NCI-H2196 (cell line): Measurements from ENCODE around the gene IRF4.

Experiments used
- DNase-seq: peaks from one replicate; lab custom pipeline; 2025; ENCODE audit not compliant: unreplicated experiment; lab: John Stamatoyannopoulos, UW

The IRF4 gene

DNA sequence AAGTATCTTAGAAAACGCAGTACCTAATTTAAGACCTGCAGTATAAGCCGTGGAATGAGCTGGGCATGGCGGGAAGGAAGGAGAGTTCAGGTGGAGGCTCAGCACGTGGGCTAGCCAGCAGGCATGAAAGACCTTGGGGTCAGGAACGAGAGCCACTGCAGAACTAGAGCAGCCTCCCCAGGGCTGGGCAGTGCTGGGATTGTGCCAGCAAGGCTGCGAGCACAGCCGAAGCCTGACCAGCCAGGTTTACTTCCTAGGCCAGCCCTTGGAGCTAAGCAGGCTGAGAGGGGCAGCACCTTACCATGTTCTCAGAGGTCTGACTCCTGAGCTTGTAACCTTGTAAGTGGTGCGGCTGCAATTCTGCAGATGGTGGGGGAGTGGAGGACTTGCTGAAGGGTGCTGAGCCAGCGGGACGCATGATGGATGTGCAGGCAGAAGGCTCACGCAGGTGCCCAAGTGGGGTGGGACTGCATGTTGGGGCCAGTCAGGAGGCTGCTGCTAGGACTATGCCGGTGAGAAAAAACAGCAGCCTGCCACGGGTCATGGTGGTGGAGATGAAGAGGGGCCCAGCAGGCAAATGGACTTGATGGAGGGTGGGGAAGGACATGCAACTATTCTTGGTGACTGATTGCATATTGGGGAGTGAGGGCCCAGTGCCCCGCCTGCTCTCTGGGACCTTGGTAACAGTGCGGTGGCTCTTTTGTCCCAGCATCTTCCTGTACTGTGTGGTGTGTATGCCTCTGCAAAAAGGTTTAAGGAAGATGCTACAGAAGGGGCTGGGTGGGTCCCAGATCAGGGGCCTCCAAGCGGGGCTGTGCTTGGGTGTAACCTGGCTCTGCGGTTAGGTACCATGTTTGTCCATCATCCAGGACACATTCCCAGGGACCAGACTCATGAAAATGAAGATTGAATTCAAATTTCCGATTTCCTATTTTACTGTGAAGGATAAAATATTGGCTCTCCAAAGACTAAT lies 37.6 kb upstream of the IRF4 start:
- no peak for DNase-seq

DNA sequence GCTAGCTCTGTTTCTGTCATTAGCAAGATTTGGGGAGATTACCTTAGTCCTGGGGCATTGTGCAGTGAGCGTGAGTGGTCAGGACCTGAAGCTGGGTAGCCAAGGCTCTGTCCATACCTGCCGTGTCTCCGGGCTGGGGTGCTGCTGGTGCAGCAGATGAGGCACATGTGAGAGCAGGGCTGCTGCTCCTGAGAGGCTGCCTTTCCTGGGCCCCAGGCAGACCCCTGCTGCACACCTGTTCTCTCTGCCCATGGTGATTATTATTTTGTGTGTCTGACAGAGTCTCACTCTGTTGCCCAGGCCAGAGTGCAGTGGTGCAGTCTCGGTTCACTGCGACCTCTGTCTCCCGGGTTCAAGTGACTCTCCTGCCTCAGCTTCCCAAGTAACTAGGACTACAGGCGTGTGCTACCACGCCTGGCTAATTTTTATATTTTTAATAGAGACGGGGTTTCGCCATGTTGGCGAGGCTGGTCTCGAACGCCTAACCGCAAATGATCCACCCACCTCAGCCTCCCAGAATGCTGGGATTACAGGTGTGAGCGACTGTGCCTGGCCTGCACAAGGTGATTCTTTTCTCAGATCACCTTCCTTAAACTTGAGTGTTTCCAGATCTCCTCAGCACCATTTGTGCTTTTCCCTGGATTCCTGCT lies 36.8 kb upstream of the IRF4 start:
- DNase-seq = no peak

DNA sequence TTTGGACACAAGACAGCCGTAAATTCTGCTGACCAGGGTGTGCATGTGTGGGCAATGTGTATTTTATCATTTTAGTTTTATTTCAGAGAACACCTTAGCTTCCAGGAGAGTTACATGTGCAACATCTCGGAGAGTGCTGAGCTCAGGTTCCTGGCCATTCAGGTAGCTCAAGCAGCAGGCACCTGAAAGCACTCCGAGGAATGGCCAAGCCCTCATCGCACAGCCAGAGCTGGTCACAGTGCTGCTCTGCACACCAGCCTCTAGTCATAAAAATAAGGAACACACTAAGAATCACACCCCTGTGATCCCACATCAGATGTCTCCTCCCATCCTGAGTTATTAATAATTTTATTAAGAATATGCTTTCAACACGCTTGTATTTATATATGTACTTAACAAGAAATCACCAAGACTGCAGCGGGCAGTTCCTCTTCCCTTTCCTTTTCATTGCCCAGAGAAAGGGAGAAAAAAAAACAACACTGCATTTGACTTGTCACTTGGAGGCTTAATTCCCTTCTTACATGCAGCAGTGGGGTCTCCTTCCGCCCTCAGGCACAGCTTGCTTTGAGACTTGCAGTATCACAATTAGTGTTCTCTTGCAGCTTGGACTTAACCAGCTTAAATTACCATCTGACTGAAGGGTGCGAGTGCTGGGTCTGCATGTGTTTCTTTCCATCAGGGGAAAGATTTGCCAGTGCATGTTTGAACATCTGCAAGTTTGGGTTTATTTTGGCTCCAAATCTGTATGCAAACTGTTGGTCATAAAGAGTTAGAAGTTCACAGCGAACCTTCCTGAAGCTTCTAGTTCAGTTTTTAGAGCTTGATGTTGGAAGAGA lies 36.0 kb upstream of the IRF4 start:
- no peak for DNase-seq

DNA sequence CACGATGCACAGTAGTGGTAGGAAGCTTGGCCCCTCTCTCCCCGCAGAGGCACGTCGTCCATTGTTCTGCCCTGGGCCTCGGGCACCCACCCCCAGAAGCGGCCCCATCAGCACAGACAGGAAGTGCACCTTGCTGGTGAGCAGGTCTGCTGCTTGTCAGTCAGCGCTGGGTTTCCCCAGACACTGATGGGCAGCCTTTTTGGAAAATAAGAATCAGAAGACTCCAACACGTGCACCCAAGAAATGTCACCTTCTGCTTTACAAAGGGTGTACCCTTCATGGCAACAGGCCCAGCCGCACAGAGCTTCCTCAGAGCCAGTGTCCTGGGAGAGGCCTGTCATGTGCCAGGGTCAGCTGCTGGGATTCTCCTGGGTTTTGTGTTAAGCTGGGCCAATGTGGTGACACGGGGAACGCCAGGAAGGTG lies 34.7 kb upstream of the IRF4 start:
- no peak for DNase-seq

DNA sequence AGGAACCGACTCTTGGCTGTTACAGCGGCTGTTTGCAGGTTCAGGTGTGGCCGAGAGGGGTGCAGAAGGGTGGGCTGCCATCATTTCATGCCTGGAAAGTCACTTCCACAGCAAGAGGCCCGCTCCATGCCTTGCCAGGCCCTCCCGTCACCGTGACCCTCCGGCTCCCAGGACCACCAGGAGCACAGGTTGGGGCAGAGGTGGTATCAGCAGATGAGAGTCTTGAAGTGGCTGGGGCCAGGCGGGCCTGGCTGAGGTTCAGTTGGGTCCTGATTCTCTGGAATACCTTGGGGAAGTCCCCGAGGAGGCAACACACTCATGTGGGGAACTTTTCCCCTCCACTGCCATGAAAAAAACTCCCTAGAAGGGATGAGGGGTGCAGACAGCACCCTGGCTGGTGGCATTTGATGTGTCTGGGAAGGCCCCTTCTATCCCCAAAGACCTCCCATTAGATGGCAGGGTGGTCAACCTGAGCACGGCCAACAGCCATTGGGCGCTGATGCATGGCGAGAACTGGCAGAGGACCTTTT lies 34.2 kb upstream of the IRF4 start:
- no peak for DNase-seq

DNA sequence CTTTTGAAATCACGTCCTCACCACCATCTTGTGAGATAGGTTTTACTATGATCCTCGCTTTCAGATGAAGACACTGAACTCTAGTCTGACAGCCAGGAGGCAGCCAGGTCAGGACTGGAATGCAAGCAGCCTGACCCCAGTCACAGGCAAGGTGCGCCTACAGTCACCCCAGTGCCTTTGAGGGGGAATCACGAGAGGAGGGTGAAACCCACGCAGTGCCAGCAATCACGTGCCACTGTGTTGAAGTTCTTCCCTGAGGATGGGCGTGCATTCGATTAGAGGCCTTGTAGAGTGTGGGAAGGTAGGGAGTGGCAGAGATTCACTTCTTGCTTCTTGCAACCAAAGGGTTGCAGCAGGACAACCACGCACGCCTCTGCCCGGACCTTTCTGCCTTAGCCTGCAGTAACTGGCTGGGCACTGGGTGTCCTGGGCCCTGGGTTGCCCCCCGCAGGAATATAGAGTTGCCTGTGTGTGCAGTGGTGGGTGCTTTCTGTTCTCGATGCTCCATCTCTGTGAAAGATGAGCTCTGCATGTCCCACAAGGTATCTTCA lies 33.7 kb upstream of the IRF4 start:
- no peak for DNase-seq

DNA sequence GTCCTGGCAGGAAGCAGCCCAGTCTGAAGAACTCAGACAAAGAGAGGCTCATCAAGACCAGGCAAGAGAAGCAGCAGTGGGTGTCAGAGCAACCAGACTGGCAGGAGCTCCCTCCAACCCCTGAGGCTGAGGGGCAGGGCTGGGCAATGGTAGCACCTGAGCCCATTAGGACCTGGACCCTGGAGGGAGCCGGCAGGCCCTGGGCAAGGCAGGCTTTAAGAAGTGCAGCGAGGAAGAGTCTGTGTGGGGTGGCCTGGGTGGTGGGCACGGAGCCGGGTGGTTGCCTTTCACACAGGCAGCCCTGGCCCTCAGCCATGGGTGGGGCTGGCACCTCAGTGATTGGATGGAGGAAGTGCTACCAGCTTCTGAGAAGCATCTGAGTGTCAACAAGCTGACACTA lies 33.1 kb upstream of the IRF4 start:
- no peak for DNase-seq

DNA sequence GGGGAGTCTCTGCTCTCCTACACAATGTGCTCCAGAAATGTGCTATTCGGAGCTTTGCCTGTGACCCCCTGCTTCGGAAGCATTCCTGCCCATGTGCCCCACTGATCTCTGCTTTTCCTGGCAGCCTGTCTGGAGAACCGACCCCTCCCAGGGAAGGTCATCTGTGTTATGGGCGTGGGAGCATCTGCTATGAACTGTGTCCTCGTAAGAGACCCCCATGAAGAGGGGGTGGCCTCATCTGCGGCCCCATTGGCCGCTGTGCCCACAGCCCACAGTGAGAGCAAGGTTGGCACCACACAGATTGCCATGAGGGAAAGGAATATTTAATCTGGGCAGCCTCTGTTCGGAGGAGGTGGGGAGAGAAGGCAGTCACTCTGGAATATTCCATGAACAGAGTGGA lies 32.7 kb upstream of the IRF4 start:
- no peak for DNase-seq

DNA sequence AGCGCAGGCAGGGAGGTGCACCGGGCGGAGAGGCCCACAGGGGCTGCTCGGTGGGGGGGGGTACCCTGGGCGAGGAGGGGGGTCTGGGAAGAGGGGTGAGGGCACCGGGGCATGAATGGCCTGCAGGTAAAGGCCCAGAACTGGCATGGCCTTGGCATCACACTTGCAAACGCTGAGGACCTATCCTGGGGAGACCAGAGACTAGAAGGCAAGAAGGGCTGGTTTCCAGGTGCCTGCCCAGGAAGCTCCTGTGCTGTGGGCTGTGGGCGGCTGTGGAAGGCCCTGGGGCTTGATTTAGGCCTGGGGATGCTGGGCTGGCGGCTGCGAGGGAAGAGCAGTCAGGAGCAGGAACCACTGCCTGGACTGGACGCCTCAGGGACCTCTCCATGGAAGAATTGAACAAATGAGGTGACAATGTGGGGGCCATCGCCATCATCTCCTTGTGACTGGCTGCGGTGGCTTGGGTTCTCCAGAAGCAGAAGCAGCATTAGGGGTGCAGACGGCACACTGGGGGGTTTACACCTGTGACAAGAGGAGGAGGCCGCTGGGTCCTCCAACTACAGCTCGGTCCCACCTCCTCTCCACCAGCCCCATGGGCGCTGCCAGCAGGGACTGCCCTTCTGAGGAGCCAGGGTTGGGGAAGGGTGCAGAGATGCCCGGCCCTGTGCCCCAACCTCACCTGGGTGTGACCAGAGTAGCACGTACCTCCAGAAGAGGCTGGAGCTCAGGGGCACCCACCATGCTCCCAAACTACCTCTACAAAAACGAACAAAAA lies 32.1 kb upstream of the IRF4 start:
- no peak for DNase-seq

DNA sequence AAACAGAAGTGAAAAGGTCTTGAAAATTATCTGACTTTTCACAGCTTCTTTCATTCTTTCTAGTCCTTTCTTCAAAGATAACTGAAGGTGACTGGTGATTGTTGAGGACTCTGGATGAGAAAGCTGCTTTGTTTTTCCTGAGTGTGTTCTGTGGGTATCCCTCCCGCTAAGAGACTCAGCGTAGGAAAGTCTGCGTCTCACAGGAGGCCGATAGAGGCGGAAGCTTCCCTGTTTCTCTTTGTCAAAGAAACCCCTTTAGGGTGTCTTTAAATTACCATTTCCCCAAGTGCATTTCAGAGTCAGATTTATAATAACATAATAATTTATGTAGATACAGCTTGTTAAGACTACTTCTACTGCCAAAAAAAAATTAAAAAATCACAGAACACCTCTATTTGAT lies 31.2 kb upstream of the IRF4 start:
- no peak for DNase-seq

DNA sequence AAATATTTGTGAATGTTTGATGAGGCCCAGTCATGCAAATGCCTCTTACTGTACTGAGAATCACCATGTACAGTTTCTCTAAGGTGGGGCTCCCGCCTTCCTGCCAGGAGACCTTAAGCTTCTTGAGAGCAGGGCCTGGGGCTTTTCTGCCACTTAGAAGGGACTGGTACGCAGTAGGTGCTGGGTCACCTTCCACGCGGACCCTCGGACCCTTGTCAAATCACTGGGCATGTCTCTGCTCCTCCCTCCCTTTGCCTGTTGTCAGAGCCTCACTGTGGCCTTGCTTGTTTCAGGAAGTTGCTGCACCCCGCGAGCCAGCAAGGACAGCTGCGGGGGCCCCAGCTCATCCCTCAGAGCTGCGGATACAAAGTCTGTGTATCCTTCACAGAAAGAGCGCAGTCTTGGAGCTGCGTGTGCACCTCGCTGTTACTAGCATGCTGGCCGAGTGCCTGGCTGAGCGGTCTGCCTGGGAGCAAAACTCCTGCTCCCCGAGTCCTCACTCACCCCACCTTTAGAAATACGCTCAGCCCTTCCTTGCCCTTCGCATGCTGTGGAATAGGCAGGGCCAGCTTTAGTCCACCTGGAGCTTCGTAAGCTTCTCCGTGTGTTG lies 30.7 kb upstream of the IRF4 start:
- DNase-seq = no peak

DNA sequence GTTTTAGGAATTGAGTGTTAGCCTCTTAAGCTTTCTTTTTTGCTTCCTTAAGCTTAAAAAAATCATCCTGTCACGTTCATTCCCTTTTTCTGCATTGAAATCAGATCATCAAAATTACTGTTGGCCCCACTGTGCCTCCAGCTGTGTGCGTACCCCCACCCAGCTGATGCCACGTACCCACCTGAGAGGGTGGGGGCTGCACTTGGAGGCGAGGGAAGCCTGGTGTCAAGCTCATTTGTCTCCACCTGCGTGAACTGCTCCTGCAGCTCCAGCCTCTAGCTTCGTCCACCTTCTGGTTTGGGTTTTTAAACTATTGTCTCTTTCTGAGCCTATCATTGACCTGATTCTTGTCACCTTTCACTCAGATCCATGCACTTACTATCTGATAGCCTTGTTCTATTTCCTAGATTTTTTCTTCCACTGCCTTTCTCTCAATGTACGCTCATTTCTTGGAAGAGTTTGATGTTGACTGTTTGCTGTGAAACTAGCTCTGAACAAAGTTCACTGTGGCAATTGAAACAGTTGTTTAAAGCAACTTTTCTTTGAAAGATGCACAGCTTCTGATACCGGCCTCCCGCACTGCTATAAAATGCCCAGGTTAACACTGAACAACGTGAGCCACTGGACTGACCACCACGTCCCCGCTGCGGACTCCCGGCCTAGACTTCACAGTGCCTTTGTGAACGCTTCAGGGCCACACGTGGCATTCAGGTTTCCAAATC lies 30.0 kb upstream of the IRF4 start:
- no peak for DNase-seq

DNA sequence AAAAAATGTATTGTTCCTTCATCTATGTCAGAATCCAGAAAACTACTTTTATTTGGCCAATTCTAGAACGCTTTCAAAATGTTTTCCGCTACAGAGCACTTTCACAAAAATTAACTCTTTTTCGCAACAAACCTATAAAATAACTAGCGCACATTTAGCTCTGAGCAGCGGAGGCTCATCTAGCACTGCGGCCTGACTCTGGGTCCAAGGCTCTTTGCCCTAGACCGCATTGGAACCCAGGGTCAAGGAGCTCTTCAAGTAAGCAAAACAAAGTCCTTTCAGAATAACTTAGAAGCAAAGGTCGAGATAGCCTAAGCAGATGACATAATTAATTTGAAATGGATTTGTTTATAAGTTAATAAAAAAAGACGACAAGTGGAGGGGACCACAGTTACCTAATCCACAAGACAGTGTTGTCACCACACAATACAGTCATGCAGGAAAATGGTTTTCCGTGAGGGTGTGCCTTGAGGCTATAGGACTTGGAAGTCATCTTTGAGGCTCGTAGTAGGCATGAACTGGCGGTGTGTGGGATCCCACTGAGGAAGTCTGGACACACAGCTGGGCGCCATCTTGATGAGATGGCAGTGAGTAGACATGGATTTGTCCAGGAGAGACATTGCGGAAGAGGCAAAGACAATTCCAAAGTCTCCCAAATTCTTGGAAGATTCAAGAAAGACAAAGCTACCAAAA lies 29.2 kb upstream of the IRF4 start:
- DNase-seq = no peak

DNA sequence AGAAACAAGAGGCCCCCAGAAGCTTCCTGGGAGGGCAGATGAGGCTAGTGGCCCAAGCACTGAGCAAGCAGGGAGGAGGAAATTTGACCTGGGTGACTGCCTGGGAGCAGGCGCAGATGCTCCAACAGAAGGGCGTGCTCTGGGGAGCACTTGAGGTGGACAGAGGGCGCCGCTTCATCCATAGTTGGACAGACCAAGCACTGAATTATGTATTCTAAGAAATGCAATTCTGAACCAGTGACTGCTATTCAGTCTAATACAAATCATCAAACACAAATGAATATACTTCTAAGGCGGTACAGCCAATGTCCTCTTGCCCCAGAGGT lies 28.7 kb upstream of the IRF4 start:
- DNase-seq = no peak

DNA sequence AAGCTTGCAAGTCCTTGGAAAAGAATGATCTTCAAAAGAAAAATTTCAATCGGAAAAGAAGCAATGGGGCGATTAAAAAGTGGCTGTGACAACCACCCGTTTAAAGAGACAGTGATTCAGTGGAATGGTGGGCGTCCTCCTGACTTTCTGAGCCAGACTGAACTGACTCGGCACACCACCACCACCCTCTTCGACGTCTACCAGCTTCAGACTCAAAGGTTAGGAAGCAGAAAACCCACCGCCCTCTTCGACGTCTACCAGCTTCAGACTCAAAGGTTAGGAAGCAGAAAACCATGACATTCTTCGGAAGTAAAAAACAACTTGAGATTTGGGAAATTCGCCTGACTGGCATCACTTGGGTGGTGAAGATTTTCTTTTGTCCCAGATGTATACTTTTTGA lies 28.3 kb upstream of the IRF4 start:
- DNase-seq = no peak

DNA sequence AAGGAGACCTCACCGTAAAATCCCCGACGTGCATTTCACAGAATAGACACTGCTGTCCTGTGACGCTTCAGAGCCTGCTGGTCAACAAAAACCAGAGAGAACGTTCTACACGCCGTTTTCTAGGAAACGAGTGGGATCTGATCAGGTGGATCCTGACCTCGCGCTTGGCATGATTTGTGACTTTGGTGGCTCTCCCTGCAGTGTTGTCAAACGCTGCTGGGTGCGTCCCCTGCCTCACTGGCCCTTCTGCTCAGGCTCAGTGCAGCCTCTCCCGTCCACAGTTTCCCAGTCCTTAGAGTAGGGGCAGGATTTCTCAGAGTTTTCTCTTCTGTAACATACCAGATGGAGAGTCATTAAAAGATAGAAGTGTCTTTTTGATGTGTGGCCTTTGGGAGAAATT lies 27.6 kb upstream of the IRF4 start:
- DNase-seq = no peak

DNA sequence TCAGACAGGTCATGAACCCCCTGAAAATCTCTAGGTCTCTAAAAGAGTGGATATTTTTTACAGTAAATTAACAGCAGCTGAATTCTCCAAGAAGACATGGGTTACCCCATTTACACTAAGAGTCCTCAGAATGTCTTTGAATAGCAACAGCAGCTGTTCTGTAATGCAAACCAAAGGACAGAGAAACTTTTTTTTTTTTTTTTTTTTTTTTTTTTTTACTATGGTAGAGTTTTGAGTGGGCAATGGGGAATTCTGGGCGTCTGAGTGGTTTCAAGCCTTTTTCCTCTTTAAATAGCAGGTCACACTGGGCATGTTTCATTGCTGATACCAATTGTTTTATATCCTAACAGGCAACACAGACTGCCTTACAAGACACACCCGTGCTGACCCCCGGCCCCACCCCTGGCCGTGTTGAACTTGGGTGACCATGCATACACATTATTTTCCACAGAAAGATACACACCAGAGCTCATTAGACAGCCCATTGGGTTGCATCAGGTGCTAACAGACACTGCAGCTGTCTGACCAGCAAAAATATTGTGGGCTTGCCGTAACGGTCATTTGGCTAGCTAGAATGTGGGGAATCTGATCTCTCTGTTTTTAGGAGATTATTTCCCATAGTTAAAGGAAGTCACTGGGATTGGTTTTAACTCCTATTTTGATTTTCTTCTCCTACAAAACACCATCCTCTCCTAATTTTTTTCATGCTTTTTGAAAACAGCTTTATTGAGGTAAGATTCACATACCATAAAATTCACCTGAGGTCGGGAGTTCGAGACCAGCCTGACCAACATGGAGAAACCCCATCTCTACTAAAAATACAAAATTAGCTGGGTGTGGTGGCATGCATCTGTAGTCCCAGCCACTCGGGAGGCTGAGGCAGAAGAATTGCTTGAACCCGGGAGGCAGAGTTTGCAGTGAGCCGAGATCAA lies 26.7 kb upstream of the IRF4 start:
- DNase-seq = no peak

DNA sequence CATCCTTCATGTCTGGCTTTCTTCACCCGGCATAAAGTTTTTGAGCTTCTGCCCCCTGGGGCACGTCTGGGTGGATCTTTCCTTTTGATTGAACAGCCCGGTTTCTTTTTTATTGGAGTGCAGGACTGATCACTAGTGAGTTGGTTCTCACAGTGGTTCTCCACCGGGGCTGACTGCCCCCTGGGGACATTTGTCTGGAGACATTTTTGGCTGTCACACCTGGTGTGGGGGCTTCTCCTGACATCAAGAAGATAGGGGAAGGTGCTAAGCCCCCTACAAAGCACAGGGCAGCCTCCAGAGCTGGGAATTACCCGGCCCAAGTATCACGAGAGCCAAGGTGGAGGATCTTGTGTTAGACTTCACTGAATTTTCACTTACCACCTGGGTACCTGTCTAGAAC lies 25.7 kb upstream of the IRF4 start:
- DNase-seq = no peak
